Peyer's patch (tissue), 4 donors: ENCODE measurements around the gene MIPOL1.

Experiments used
- CTCF ChIP-seq, 6 experiments: fragments of 450-650 bp in 4 of 6; fragments of 200-600 bp in 2 of 6; sonication (generic) in 1 of 6; IDR thresholded peaks; one replicate each; pipeline ENCODE4 v1.5.1; 2017 to 2019; ENCODE audit warnings: antibody characterized with exemption in 6 of 6, mild to moderate bottlenecking in 3 of 6, moderate library complexity in 1 of 6
- POLR2A ChIP-seq, 2 donors: fragments of 450-650 bp; IDR thresholded peaks; one replicate each; pipeline ENCODE4 v1.5.1; 2017; ENCODE audit warnings: antibody characterized with exemption in 2 of 2, mild to moderate bottlenecking in 2 of 2, moderate library complexity in 2 of 2

GRCh38 chr14:37376944-37377609, 179.3 kb downstream of the MIPOL1 start:
- no peak for TF ChIP-seq CTCF (IDR thresholded peaks at IDR 0.05)
- TF ChIP-seq POLR2A (IDR thresholded peaks at IDR 0.05): no peak
